ENCODE results near the gene BNIP5.

DNA sequence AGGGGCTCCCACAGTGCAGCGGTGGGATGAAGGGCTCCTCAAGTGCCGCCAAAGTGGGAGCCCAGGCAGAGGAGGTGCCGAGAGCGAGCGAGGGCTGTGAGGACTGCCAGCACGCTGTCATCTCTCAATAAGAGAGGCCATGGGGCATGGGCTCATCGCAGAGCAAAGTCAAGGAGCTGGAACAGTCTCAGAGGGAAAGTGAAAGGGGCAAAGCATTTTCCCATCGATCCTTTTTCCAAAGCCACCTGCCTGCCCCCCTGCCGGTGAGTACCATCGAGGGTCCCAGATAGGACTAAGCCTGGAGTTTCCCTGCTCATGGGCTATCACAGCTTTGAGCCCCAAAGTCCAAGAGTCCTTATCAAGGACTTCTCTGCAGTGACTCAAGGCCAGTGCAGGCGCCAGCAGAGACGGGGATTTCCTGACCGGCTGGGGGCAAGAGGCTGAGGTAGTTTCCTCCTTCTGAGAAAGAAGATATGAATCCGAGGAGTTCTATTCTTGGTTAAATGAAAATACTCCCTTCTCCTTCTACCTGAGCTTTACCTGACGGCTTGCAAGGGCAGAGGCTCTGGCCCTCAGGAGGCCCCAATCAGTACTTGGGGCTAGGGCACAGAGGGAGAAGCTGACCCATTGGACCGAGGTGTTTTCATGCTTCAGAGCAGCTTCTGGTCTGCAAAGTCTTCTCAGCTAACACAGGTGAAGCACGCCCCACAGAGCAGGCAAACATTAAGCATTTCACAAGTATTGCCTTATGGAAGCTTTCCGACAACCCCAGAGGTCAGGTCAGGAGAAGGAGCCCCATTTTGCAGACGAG, 28.2 kb upstream of the BNIP5 start:
- TF ChIP-seq CTCF (IDR thresholded peaks at IDR 0.05) (no peak), POLR2A (IDR thresholded peaks at IDR 0.05) (no peak)

Data from esophagus squamous epithelium (tissue), 4 donors.